Endodermal cell (in vitro differentiated cells): ENCODE measurements around the gene TBC1D23. TPM values are rescaled to one million over a fixed set of nuclear protein-coding genes. Genes with fewer than 3 reads are reported as not detected.

Source experiments
- DNase-seq: peaks from one replicate; pipeline ENCODE4 v3.0.0-alpha.2; 2017
- H3K27ac ChIP-seq: 2 replicates; pipeline ENCODE4 v1.5.1; 2013; ENCODE audit warnings: mild to moderate bottlenecking, low read depth, low read length, moderate library complexity
- H3K27me3 ChIP-seq: 2 replicates; pipeline ENCODE4 v1.6.1; 2013; ENCODE audit warnings: mild to moderate bottlenecking, low read length, moderate library complexity; ENCODE audit not compliant: insufficient read depth, control insufficient read depth, poor library complexity, severe bottlenecking
- H3K36me3 ChIP-seq: 2 replicates; pipeline ENCODE4 v1.7.0; 2013; ENCODE audit warnings: mild to moderate bottlenecking, low read length, moderate library complexity; ENCODE audit not compliant: control insufficient read depth, insufficient read depth
- H3K4me1 ChIP-seq: one replicate; pipeline ENCODE4 v1.7.0; 2013; ENCODE audit warnings: low read length; ENCODE audit not compliant: control insufficient read depth, insufficient read depth
- H3K4me3 ChIP-seq: 2 replicates; pipeline ENCODE4 v1.5.1; 2013; ENCODE audit warnings: mild to moderate bottlenecking, low read length, moderate library complexity
- H3K9ac ChIP-seq: 2 replicates; pipeline ENCODE4 v1.6.1; 2013; ENCODE audit warnings: mild to moderate bottlenecking, low read length, moderate library complexity; ENCODE audit not compliant: poor library complexity, severe bottlenecking; ENCODE audit errors: extremely low read depth
- H3K9me3 ChIP-seq: 2 replicates; pipeline ENCODE4 v1.6.1; 2013; ENCODE audit warnings: mild to moderate bottlenecking, low read length, moderate library complexity; ENCODE audit not compliant: control insufficient read depth
- H3K27ac Mint-ChIP-seq: 2 replicates; pipeline ENCODE4 v1.8.0; 2020; ENCODE audit warnings: mixed read lengths
- H3K27me3 Mint-ChIP-seq: 2 replicates; pipeline ENCODE4 v1.8.0; 2021; ENCODE audit warnings: mild to moderate bottlenecking, mixed read lengths; ENCODE audit not compliant: insufficient read depth
- H3K36me3 Mint-ChIP-seq: 2 replicates; pipeline ENCODE4 v1.8.0; 2020; ENCODE audit warnings: low read depth, mixed read lengths
- H3K4me1 Mint-ChIP-seq: 2 replicates; pipeline ENCODE4 v1.8.0; 2020; ENCODE audit warnings: mixed read lengths
- H3K4me3 Mint-ChIP-seq: 2 replicates; pipeline ENCODE4 v1.8.0; 2020; ENCODE audit warnings: mild to moderate bottlenecking, moderate library complexity, mixed read lengths
- H3K9me3 Mint-ChIP-seq: 2 replicates; pipeline ENCODE4 v1.8.0; 2020; ENCODE audit warnings: mild to moderate bottlenecking, mixed read lengths
- WGBS, 2 experiments: methylation state at CpG; one replicate each; pipeline versions ENCODE4 v1.1.5 to v1.1.7; 2013; ENCODE audit warnings: missing lambda C conversion rate in 2 of 2, mixed read lengths in 1 of 2; ENCODE audit not compliant: insufficient coverage in 1 of 2, insufficient read length in 1 of 2; 5-methylcytosine and 5-hydroxymethylcytosine counted together
- total RNA-seq, 2 donors: library from RNA; stranded (reverse); fragmentation: NEBNext Ultra II Directional in 1 of 2; extraction: Animal tissue kit (Norgen Biotek cat#: 25700) in 1 of 2; gene quantifications; 2 replicates in 1 of 2; 3 replicates in 1 of 2; pipeline ENCODE4 v1.2.1, GENCODE V29; 2021
- TF ChIP-seq, protein P1 (sequence below): fragments of 200-600 bp; sonication (generic); conservative IDR thresholded peaks from 2 replicates; pipeline ENCODE4 v1.5.0; 2021; ENCODE audit warnings: antibody characterized with exemption, mild to moderate bottlenecking

TBC1D23 gene
- total RNA-seq, 2 donors from 2014 or later = 30.9 to 32.0 TPM

GRCh38 chr3:100360757-100361496 lies 100.1 kb downstream of the TBC1D23 start:
- peaks cover 6% of the 10 kb centered on the region for H3K9me3 Mint-ChIP-seq
- WGBS, 2 experiments = 95 to 98% methylated on average over 4 of the region's 4 CpGs
- H3K4me3 Mint-ChIP-seq = no peak overlapping the region
- H3K36me3 Mint-ChIP-seq = peaks cover 66% of the 10 kb centered on the region
- Histone ChIP-seq H3K9me3 (peaks cover 15% of the 10 kb centered on the region), H3K27ac (no peak overlapping the region), H3K36me3 (peaks cover 61% of the 10 kb centered on the region), H3K27me3 (no peaks in the 10 kb centered on the region), H3K4me3 (no peak overlapping the region), H3K4me1 (no peaks in the 10 kb centered on the region), H3K9ac (no peak overlapping the region)
- no peak for DNase-seq
- no peak overlapping the region for H3K27ac Mint-ChIP-seq
- no peaks in the 10 kb centered on the region for H3K27me3 Mint-ChIP-seq
- TF ChIP-seq, protein P1, sequence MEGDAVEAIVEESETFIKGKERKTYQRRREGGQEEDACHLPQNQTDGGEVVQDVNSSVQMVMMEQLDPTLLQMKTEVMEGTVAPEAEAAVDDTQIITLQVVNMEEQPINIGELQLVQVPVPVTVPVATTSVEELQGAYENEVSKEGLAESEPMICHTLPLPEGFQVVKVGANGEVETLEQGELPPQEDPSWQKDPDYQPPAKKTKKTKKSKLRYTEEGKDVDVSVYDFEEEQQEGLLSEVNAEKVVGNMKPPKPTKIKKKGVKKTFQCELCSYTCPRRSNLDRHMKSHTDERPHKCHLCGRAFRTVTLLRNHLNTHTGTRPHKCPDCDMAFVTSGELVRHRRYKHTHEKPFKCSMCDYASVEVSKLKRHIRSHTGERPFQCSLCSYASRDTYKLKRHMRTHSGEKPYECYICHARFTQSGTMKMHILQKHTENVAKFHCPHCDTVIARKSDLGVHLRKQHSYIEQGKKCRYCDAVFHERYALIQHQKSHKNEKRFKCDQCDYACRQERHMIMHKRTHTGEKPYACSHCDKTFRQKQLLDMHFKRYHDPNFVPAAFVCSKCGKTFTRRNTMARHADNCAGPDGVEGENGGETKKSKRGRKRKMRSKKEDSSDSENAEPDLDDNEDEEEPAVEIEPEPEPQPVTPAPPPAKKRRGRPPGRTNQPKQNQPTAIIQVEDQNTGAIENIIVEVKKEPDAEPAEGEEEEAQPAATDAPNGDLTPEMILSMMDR = no peak
- no peaks in the 10 kb centered on the region for H3K4me1 Mint-ChIP-seq

DNA sequence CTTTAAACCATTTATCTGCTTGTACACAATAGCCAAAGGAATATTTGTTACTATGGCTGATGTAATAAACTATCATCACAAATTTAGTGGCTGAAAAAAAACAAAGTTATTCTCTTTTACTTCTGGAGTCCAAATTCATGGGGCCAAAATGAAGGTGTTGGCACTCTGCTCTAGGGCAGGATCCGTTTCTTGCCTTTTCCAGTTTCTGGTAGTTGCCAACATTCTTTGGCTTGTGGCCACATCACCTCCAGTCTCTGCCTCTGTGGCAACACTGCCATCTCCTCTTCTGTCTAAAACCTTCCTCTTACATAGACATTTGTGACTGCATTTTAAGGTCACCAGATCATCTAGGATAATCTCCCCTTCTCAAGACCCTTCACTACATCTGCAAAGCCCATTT lies 101.1 kb downstream of the TBC1D23 start:
- H3K9me3 ChIP-seq = peaks cover 15% of the 10 kb centered on the region
- H3K9ac ChIP-seq = no peak overlapping the region
- Mint-ChIP-seq H3K36me3 (peaks cover 61% of the 10 kb centered on the region), H3K27ac (no peak overlapping the region), H3K9me3 (peaks cover 6% of the 10 kb centered on the region), H3K27me3 (no peaks in the 10 kb centered on the region), H3K4me3 (no peak overlapping the region), H3K4me1 (no peaks in the 10 kb centered on the region)
- H3K27ac ChIP-seq = no peak overlapping the region
- TF ChIP-seq, protein P1 = no peak
- no peak overlapping the region for H3K4me3 ChIP-seq
- no peaks in the 10 kb centered on the region for H3K4me1 ChIP-seq
- H3K27me3 ChIP-seq = no peaks in the 10 kb centered on the region
- peaks cover 65% of the 10 kb centered on the region for H3K36me3 ChIP-seq
- WGBS, 2 experiments = 87 to 100% methylated on average over 1 of the region's 1 CpG
- DNase-seq = no peak

DNA sequence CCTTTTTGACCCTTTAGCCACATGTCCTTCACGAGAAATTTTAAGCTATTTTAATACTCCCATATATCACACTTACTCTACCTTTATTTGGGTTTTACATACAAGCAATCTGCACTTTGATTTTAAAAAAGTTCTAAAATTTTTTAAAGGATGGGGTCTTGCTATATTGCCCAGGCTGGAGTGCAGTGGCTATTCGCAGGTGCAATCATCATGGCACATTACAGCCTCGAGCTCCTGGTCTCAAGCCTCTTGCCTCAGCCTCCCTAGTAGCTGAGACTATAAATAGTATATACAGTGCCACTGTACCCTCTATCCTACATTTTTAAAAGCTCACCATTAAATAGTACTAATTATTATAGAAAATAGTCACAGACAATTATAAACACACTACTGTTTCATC lies 103.6 kb downstream of the TBC1D23 start:
- peaks cover 91% of the 10 kb centered on the region for H3K36me3 ChIP-seq
- TF ChIP-seq, protein P1 = no peak
- peaks cover 6% of the 10 kb centered on the region for H3K9me3 Mint-ChIP-seq
- H3K9me3 ChIP-seq = peaks cover 15% of the 10 kb centered on the region
- H3K36me3 Mint-ChIP-seq = peaks cover 72% of the 10 kb centered on the region
- H3K4me3 ChIP-seq = no peak overlapping the region
- no peak overlapping the region for H3K27ac Mint-ChIP-seq
- H3K27me3 ChIP-seq = no peaks in the 10 kb centered on the region
- no peaks in the 10 kb centered on the region for H3K27me3 Mint-ChIP-seq
- H3K4me1 Mint-ChIP-seq = no peaks in the 10 kb centered on the region
- 95 to 96% methylated on average over 3 of the region's 3 CpGs for WGBS, 2 experiments
- H3K4me1 ChIP-seq = no peaks in the 10 kb centered on the region
- H3K4me3 Mint-ChIP-seq = no peak overlapping the region
- no peak overlapping the region for H3K9ac ChIP-seq
- DNase-seq = no peak
- H3K27ac ChIP-seq = no peak overlapping the region
